ENCODE results near the gene GSTM4.

The GSTM4 gene

DNA sequence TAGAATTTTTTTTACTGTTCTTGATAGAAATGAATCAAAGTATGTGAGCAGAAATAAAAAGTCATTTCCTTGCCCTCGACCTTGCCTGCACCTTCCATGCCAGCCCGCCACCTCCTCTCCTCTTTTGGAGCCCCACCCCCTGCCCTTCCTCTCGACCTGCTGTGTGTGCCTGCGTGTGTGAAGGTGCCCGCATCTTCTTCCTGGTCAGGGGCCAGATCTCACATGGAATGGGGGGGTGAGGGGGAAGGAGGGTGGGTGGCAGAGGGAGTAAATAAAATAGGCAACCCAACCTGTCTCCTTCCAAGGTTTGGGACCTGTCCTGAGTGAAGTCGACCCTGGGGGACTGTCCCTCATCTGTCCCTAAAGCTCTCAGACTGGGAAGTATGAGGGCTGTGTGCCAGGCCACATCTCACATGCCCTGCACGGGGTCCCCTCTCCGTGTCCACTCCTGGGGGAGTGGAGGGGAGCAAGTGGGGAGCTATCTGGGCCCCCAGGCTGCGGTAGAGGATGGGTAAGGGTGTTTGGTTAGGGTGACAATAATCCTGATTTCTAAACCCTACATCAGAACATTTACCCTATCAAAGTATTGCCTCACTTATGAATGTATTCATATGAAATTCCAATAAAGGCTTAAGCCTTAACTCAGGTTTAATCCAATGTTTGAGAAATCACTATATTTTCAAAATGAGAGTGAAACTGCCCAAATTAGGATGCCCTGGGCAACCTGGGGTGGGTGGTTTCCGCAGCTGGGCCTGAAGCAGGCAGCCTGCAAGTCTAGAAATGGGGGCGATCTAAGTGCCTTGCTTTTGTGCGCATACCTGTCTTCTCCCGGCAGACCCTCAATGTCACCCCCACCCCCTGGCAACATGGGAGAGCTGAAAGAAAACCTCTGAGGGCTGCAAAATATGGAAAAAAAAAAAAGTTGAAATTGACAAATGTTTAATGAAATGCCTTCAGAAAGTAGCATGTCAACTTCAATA lies 20.8 kb upstream of the GSTM4 start:
- Histone ChIP-seq H3K27ac (peak overlapping the region; percentile 47), H2AFZ (peak overlapping the region; percentile 38), H3K79me2 (no peaks in the 10 kb centered on the region), H3K27me3 (ENCODE audit: control insufficient read depth, insufficient read depth, low read length) (no peaks in the 10 kb centered on the region), H3K4me3 (ENCODE audit: low read depth, low read length) (no peak overlapping the region), H3K9me3 (ENCODE audit: control insufficient read depth, low read length) (no peaks in the 10 kb centered on the region), H3K4me2 (ENCODE audit: low read length) (peak overlapping the region; percentile 0), H3K4me1 (peaks cover 8% of the 10 kb centered on the region), H3K36me3 (ENCODE audit: control insufficient read depth, insufficient read depth, low read length) (no peaks in the 10 kb centered on the region), H3K9ac (no peak overlapping the region)
- TF ChIP-seq, protein P1, sequence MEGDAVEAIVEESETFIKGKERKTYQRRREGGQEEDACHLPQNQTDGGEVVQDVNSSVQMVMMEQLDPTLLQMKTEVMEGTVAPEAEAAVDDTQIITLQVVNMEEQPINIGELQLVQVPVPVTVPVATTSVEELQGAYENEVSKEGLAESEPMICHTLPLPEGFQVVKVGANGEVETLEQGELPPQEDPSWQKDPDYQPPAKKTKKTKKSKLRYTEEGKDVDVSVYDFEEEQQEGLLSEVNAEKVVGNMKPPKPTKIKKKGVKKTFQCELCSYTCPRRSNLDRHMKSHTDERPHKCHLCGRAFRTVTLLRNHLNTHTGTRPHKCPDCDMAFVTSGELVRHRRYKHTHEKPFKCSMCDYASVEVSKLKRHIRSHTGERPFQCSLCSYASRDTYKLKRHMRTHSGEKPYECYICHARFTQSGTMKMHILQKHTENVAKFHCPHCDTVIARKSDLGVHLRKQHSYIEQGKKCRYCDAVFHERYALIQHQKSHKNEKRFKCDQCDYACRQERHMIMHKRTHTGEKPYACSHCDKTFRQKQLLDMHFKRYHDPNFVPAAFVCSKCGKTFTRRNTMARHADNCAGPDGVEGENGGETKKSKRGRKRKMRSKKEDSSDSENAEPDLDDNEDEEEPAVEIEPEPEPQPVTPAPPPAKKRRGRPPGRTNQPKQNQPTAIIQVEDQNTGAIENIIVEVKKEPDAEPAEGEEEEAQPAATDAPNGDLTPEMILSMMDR (IDR thresholded peaks at IDR 0.05), result no peak

- Histone ChIP-seq H3K4me2 (ENCODE audit: low read length) (peak overlapping the region; percentile 10), H3K36me3 (ENCODE audit: control insufficient read depth, insufficient read depth, low read length) (no peaks in the 10 kb centered on the region), H3K4me1 (peaks cover 8% of the 10 kb centered on the region), H2AFZ (no peak overlapping the region), H3K27me3 (ENCODE audit: control insufficient read depth, insufficient read depth, low read length) (no peaks in the 10 kb centered on the region), H3K9ac (no peak overlapping the region), H3K27ac (no peak overlapping the region), H3K79me2 (no peaks in the 10 kb centered on the region), H3K9me3 (ENCODE audit: control insufficient read depth, low read length) (no peaks in the 10 kb centered on the region), H3K4me3 (ENCODE audit: low read depth, low read length) (no peak overlapping the region)
- TF ChIP-seq, protein P1 (IDR thresholded peaks at IDR 0.05), result no peak
These were observed 20.1 kb upstream of the GSTM4 start for GRCh38 chr1:109635862-109636200.

GRCh38 chr1:109636201-109636952 lies 19.5 kb upstream of the GSTM4 start:
- Histone ChIP-seq H3K27ac (no peak overlapping the region), H3K4me1 (peaks cover 8% of the 10 kb centered on the region), H3K4me3 (ENCODE audit: low read depth, low read length) (no peak overlapping the region), H3K27me3 (ENCODE audit: control insufficient read depth, insufficient read depth, low read length) (no peaks in the 10 kb centered on the region), H3K36me3 (ENCODE audit: control insufficient read depth, insufficient read depth, low read length) (no peaks in the 10 kb centered on the region), H3K79me2 (no peaks in the 10 kb centered on the region), H2AFZ (no peak overlapping the region), H3K9ac (no peak overlapping the region), H3K9me3 (ENCODE audit: control insufficient read depth, low read length) (no peaks in the 10 kb centered on the region), H3K4me2 (ENCODE audit: low read length) (peak overlapping the region; percentile 10)
- TF ChIP-seq, protein P1 (IDR thresholded peaks at IDR 0.05), result no peak

DNA sequence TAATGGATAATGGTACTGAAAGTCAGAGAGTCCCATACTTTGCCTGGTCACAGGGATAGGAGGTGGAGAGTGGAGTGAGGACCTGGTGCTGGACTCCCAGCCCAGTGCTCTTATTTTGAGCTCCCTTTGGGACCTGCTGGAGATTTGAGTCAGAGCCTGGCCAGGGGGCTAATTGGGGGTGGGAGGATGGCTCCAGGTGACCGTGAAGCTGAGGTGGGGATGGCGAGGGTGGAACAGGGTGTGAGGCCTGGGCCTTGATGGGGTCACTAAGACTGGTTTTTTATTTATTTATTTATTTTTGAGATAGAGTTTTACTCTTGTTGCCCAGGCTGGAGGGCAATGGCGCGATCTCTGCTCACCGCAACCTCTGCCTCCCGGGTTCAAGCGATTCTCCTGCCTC lies 18.5 kb upstream of the GSTM4 start:
- Histone ChIP-seq H3K36me3 (ENCODE audit: control insufficient read depth, insufficient read depth, low read length) (no peaks in the 10 kb centered on the region), H3K79me2 (no peaks in the 10 kb centered on the region), H3K4me3 (ENCODE audit: low read depth, low read length) (no peak overlapping the region), H3K9ac (no peak overlapping the region), H3K9me3 (ENCODE audit: control insufficient read depth, low read length) (no peaks in the 10 kb centered on the region), H3K27ac (no peak overlapping the region), H3K4me1 (peaks cover 8% of the 10 kb centered on the region), H3K27me3 (ENCODE audit: control insufficient read depth, insufficient read depth, low read length) (no peaks in the 10 kb centered on the region), H3K4me2 (ENCODE audit: low read length) (no peak overlapping the region), H2AFZ (no peak overlapping the region)
- TF ChIP-seq, protein P1 (IDR thresholded peaks at IDR 0.05), result no peak
